Activated T-cell treated with anti-CD3 and anti-CD28 coated beads for 1 hour (primary cell): ENCODE measurements around the gene SOX6.
"Not testable (repeated sequence)": the region's sequence is repeated elsewhere in the genome, so short reads cannot be mapped to it uniquely, and the experiment has no call there.

Experiments
- DNase-seq: peaks from one replicate; pipeline ENCODE4 v3.0.0-alpha.2; 2020; ENCODE audit warnings: low read depth

SOX6 gene

DNA sequence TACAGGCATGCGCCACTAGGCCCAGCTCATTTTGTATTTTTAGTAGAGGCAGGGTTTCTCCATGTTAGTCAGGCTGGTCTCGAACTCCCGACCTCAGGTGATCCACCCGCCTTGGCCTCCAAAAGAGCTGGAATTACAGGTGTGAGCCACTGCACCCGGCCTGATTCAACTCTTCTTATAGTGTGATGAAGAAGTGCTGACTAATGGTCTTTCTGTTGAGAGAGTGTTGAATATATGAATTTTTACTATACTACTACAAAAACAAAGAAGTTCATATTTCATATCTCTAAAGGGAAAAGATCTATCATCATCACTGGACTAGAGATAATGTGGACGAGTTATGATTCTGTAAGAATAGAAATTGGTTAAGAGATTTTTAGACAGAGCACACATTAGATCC is 320.1 kb downstream of the SOX6 start:
- no peak for DNase-seq

DNA sequence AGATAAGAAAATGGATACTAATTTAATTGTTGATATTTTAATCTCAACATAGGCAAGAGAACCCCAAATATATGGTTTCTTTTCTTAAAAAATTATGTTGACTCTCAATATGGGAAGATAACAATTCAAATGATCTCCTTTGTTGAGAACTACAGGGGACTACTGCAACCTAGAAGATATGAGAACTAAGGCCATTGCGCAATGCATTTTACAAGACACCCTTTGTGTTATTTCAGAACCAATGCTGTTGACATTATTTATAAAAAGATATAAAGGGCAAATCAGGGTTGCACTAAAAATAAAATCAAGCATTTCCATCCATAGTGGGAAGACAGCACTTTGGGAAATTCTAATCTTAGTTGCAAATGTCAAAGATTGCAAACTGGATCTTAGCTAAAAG is 322.3 kb downstream of the SOX6 start:
- DNase-seq = no peak

- no peak for DNase-seq
These were observed 323.4 kb downstream of the SOX6 start for GRCh38 chr11:16032974-16033373.

DNA sequence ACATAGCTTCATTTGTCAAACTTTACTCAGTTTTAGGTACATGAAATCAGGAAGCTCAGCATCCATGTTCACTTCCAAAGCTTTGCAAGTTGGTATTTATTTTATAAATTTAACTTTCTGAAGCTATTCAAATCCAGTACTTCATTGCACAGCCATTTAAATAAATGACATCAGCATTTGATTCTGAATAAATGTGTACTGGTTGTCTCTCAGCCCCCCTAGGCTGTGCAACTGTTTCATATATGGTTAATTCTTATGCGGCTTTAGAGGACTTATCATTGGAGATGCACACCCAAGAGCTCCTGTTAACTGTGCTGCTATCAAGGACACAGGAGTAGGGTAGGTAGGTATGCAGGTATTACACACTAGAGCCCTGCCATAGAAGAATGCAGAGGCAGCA is 325.1 kb downstream of the SOX6 start:
- no peak for DNase-seq

DNA sequence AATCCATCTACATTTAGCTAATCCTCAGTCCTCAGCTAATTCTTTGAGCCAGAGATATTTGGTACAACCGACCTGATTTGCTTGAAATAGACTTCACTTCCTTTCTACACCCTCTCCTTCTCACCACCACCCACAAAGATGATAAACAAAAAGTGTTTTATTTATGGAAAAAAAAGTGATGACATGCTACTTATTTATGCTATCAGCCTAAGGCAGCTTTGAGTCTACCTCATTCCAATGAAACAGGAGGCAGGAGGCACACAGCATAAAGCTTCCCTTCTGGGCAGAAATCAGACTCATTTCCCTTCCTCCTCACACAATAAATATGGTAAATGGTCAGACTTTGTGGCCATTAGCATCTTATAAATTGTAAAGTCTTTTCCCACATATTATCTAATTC is 325.7 kb downstream of the SOX6 start:
- DNase-seq = no peak

DNA sequence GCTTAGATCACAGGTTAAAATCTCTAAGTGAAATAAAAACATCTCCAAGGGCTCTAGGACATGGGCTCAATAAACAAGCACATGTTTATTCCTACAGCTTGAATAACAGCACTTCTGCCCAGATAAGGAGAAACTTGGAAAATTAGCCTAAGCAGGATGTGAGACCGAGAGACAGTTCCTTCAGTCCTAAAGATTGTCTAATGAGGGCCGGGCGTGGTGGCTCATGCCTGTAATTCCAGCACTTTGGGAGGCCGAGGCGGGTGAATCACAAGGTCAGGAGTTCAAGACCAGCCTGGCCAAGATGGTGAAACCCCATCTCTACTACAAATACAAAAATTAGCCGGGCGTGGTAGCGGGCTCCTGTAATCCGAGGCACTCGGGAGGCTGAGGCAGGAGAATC is 327.2 kb downstream of the SOX6 start:
- DNase-seq = not testable (repeated sequence)

DNA sequence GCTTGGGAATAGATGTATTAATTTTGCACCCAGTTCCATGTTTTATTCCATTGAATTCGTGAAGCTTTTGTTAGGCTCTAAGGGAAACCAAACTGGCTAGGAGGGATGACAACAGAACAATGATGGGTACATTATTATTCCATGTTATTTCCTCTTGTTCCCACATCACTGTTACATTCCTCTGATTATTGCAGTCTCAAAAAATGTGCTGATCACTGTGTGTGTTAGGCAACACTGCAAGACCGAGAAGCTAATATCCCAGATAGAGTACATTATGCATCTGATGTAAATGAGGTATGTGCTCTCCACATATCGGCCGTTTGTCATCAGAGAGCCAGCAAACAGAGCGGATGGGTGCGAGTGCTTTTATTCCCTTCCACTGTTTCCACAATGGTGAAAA is 327.9 kb downstream of the SOX6 start:
- DNase-seq = no peak

- DNase-seq = no peak
These were observed 328.7 kb downstream of the SOX6 start for GRCh38 chr11:16027621-16028020.

DNA sequence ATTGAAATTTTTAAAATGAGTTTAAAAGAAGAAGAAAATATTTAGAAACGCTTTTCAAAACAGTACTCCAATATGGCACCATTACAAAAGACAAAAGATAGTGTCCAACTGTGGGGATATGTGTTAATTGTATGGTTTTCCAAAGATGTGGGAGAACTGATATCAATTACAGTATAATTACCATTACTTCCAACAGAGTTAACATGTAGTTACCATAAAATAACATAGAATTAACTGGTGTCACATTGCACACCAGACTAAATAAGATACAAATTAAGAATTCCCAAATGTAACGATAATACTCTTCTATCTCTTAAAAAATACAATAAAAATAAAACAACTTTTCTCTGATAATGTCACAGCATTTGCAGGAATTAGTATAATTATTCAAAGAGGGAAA is 329.5 kb downstream of the SOX6 start:
- DNase-seq = no peak

DNA sequence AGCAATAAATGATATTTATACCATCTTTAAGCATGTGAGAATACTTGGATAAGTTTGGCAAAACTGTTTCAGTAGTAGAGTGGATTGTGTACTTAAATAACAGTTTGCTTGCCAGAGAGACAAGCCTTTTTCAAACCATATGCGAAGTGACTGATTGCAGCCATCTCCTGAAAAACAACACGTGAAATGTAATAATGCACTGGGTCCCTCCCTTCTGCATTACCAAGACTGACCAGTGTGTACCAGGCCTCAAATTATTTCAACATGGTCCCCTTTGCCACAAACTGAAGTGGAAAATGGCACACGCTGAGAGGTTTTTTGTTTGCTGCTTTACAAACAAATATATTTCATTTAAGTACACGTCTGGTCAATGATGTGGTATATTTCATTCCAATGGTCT is 337.4 kb downstream of the SOX6 start:
- no peak for DNase-seq

- DNase-seq = no peak
These were observed 339.9 kb downstream of the SOX6 start for GRCh38 chr11:16016468-16016829.

DNA sequence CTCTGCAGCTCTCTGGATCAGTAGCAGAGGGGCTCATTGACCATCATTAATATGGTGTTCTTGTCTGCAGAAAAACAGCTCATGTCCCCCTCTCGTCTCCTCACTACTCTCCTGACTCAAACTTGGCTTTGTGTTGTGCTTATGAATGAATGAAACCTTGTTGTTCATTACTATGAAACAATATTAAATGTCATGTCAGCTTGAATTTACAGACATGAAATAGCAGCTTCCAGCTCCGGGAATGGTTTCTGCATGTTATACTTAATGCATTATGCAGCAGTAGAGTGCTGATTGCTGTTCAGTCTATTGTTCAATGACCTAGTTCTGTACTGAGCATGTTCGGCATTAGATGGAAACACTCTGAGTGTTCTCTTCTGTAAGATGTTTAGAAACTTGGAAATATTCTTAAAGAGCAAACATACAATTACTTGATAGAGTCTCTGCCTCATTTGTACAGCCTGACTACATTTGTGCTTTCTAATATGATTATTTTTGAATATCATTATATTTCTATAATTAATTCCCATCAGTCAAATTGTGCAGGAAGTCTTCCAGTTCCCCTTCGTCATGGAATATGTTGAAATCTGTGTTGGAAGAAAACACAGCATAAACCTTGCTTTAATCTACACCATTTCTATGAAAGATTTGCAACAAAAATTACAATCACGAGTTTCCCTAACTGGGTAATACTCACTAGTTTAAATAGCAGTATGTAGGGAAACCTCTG is 340.4 kb downstream of the SOX6 start:
- no peak for DNase-seq

- no peak for DNase-seq
These were observed 342.6 kb downstream of the SOX6 start for GRCh38 chr11:16013649-16014275.

- no peak for DNase-seq
These were observed 343.1 kb downstream of the SOX6 start for GRCh38 chr11:16013242-16013641.

DNA sequence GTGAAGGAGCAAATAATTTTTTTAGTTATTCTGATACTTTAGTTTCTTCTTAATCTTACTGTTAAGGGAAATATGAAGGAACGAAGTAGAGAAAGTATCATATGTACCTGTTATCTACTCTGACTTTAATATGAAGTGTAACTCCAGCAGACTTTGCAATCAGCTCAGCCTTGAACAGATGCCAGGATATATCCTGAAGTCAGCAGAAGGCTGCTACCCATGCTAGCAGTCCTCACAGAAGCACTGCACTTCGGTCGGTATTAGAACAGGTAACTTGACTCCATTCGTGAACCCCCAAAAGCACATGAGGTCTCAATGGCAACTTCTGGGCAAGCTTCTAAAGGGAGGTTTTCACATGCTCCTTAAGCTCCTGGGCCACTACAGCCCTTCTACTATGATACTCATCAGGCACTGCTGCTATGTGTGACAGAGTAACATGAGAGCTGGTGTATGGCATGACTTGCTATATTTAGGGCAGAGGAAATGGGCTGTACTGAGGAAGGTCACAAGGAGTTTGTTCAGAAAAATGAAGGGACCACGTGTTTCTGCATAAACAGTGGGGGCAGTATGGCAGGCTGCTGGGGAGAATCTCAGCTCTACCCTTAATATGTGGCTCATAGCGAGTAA is 344.1 kb downstream of the SOX6 start:
- no peak for DNase-seq

DNA sequence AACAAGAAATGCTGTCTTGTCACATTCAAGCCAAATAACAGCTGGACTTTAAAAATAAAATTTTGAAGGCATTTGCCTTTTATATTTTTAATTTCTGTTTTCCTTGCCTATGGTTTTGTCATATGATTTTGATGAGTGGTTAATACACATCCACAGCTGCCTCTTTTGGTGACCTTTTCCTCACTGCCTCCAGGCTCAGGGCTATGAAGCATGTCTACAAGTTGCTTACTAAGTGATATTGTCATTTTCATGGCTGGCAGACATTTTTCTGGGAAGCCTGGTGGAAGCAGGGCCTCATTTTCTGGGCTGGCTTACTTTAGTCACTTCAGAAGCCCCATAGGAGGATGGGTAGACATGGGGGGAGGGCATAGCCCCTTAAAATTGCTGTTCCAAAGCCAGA is 344.9 kb downstream of the SOX6 start:
- DNase-seq = no peak

DNA sequence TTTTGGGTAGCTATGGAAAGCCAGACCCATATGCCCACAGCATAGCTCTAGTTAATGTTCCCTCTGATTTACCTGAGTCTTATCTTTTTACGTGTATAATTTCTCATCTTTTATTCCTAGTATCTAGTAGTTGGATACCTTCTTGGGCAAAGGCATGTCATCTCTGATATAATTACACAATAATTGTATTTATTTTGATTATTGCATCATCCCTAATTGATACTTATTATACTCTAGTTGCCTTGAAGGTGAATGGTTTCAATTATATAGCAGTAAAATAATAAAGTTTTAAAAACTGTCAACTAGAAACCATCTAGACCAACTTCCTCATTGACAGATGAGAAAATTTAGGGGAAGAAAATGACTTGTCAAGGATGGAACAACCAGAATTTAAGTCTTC is 347.3 kb downstream of the SOX6 start:
- DNase-seq = no peak

DNA sequence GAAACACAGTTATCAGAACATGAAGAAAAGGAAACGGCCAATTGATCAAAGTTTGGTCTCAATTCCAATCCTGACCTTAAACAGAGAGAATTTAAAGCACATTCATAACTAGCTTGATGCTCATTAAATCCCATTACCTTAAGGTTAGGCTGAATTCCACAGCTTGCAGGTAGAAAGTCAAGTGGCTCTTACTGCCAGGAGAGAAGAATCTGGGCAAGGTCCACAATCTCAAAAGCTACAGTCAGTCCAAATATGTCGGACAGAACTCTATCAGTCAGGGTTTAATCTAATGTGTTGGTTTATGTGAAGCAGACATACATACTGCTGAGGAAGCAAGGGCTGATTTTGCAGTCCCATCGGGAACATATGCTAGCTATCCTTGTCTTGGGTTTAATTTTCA is 348.8 kb downstream of the SOX6 start:
- no peak for DNase-seq

DNA sequence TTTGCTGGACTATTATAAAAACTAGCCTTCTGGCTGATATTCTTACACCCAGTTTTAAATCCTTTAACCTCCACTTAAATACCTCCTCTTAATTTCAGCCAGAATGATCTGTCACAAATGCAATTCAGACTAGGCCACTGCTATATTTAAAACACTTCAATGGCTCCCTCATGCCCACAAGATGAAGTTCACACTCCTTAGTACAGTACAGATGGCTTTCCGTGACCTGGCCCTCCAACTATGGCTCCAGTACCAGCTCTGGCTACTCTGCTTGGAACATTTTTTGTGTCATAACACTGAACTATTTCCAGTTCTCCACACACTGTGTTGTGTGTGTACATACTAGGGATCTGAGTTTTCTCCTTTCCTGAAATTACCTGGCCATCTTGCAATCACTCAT is 353.4 kb downstream of the SOX6 start:
- no peak for DNase-seq

DNA sequence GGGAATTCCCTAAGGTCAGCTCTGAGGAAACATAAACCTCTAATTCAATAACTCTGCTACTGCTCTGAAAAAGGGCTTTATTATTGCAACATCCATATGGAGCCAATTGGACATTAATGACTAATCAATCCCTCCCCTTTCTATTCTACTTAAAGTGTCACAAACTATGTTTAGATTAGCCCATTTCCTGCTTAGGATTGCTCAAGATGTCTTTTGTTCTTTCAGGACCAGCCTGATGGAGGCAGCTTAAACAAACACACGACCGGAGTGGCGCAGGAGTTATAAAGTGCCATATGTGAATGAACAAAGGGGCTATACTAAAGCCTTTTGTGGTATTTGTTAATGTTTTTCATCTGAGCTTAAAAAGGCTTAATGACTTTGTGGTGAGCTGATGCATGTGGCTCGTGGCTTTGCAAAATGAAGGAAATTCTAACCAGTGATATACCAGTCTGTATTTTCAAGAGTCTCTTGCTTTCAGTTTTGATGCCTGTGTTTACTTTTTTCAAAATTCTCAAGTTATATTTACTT is 354.4 kb downstream of the SOX6 start:
- no peak for DNase-seq

DNA sequence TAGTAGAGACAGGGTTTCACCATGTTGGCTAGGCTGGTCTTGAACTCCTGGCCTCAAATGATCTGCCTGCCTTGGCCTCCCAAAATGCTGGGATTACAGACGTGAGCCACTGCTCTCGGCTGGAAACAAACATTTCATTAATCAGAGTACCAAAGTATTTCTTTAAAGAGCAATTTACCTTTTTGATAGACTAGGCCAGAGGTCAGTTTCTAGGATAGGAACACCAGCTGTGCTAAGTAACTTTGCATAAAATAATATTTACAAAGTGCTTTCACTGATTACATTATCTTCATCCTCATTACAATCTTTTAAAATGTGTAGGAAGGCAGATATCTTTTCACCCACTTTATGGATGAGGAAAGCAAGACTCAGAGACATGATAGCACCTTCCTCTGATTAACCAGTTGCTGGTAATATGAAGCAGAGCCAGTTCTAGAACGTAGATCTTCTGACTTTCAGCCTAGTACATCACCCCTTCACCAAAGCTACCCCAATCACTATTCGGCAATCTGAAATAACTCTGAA is 355.2 kb downstream of the SOX6 start:
- DNase-seq = no peak

DNA sequence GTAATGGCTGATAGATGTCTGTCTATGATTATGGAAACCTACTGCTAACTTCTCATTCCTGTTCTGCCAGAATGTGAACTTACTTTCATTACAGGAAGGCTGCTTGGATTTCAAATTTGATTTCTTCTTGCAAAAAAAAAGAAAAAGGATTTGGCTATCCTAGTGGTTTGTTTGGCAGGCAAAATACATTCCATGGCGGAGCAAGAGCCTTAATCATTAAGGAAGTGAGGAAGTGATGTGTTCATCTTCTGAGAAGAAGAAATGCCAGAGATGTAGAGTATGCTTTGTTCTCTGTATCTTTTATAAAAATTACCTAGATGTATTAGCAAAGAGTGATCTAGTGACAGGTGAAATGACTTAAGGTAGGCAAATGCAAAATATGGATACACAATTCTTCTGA is 356.3 kb downstream of the SOX6 start:
- no peak for DNase-seq

- no peak for DNase-seq
These were observed 363.0 kb downstream of the SOX6 start for GRCh38 chr11:15993345-15993744.
